CD4-positive, alpha-beta T cell treated with Interleukin-12 subunit alpha and Interleukin-12 subunit beta, for 1 hour (primary cell): Measurements from ENCODE around the gene THOC5.
"Not testable (repeated sequence)": the region's sequence is repeated elsewhere in the genome, so short reads cannot be mapped to it uniquely, and the experiment has no call there.

ENCODE experiments used
- DNase-seq: peaks from one replicate; pipeline ENCODE4 v3.0.0-alpha.2; 2020

THOC5 gene

GRCh38 chr22:29559853-29560252, 6.3 kb upstream of the THOC5 start:
- no peak for DNase-seq

GRCh38 chr22:29559030-29559429, 5.5 kb upstream of the THOC5 start:
- no peak for DNase-seq

- DNase-seq, result no peak
Observed at GRCh38 chr22:29555065-29555644, 1.6 kb upstream of the THOC5 start.

- DNase-seq, result not testable (repeated sequence)
Observed at GRCh38 chr22:29552357-29552756, 1.2 kb downstream of the THOC5 start.

GRCh38 chr22:29550005-29550404, 3.6 kb downstream of the THOC5 start:
- DNase-seq, result no peak

- DNase-seq, result not testable (repeated sequence)
Observed at GRCh38 chr22:29545045-29545444, 8.5 kb downstream of the THOC5 start.

- DNase-seq, result no peak
Observed at GRCh38 chr22:29541845-29542244, 11.7 kb downstream of the THOC5 start.

- no peak for DNase-seq
Observed at GRCh38 chr22:29539105-29539504, 14.5 kb downstream of the THOC5 start.

- no peak for DNase-seq
Observed at GRCh38 chr22:29536411-29536810, 17.1 kb downstream of the THOC5 start.

GRCh38 chr22:29531419-29531818, 22.1 kb downstream of the THOC5 start:
- DNase-seq, result no peak

- DNase-seq, result no peak
Observed at GRCh38 chr22:29530716-29531115, 22.8 kb downstream of the THOC5 start.

- DNase-seq, result no peak
Observed at GRCh38 chr22:29528144-29528543, 25.4 kb downstream of the THOC5 start.

GRCh38 chr22:29524442-29525191, 28.9 kb downstream of the THOC5 start:
- peak; percentile 8 for DNase-seq

- no peak for DNase-seq
Observed at GRCh38 chr22:29523761-29524160, 29.8 kb downstream of the THOC5 start.

- no peak for DNase-seq
Observed at GRCh38 chr22:29521526-29521925, 32.0 kb downstream of the THOC5 start.

- DNase-seq, result no peak
Observed at GRCh38 chr22:29520851-29521250, 32.7 kb downstream of the THOC5 start.

GRCh38 chr22:29519996-29520395, 33.6 kb downstream of the THOC5 start:
- DNase-seq, result no peak

- DNase-seq, result no peak
Observed at GRCh38 chr22:29518427-29518826, 35.1 kb downstream of the THOC5 start.

GRCh38 chr22:29517215-29517908, 36.2 kb downstream of the THOC5 start:
- DNase-seq, result no peak

- DNase-seq, result no peak
Observed at GRCh38 chr22:29512031-29512430, 41.5 kb downstream of the THOC5 start.

GRCh38 chr22:29511126-29511862, 42.3 kb downstream of the THOC5 start:
- no peak for DNase-seq

- no peak for DNase-seq
Observed at GRCh38 chr22:29510542-29510941, 43.0 kb downstream of the THOC5 start.

GRCh38 chr22:29509815-29510214, 43.7 kb downstream of the THOC5 start:
- DNase-seq, result no peak
